ENCODE results near the gene DAAM2. TPM values are rescaled to one million over a fixed set of nuclear protein-coding genes. Genes with fewer than 3 reads are reported as not detected.

The DAAM2 gene
- total and polyA plus RNA-seq, 9 of the 15 experiments (the other 6 are each of a cell fraction or from before 2014, with no cell fraction given) = 0.01 to 0.07 TPM; not detected in 7

DNA sequence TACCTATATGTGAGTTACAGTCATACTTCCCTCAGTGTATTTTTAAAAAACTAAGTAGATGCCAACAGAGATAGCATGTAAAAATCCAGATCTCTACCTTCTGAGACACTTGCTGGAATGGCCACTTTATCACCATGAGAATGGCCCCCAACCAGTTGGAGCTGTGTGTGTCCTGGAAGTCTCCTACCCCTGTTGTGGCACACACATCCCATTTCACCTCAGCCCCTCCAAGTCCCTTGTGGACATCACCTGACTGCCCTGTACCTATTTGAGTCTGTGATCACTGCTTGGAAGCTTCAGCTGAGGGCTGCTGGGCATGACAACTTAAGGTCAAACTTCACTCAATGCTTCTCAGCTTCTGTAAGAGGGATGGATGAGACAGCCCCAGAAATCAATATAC is 118.0 kb downstream of the DAAM2 start (continued):
- TF ChIP-seq, protein P1, sequence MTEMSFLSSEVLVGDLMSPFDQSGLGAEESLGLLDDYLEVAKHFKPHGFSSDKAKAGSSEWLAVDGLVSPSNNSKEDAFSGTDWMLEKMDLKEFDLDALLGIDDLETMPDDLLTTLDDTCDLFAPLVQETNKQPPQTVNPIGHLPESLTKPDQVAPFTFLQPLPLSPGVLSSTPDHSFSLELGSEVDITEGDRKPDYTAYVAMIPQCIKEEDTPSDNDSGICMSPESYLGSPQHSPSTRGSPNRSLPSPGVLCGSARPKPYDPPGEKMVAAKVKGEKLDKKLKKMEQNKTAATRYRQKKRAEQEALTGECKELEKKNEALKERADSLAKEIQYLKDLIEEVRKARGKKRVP (CRISPR knock-in tag; IDR thresholded peaks at IDR 0.05) = no peak

DNA sequence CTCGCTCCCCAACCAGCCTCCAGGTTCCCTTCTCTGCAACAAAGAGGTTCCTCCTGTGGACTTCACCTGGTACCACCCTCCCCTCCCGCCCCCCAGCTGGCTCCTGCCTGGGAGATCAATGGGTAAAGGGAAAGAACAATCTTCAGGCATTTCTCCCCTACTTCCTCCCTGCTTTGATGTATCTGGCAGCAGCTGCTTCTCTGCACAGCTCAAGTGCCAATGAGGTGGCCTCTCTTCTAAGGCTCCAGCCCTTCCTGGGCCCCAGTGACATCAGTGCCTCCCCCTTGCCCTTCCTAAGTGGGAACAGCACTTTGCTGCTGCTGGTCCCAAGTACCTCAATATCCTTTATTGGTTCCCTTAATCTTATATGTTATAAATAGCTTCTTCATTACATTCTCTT is 118.6 kb downstream of the DAAM2 start:
- H3K9me1 ChIP-seq (ENCODE audit: control insufficient read depth, insufficient read depth, low read length) = no peaks in the 10 kb centered on the region
- WGBS (ENCODE audit: insufficient coverage, low coverage, missing lambda C conversion rate) = 6% methylated on average over 2 of the region's 2 CpGs
- H3K36me3 ChIP-seq (ENCODE audit: control insufficient read depth, insufficient read depth, low read length) = no peaks in the 10 kb centered on the region; the same call in 2 of the 3 replicates
- TF ChIP-seq ZNF184 (CRISPR knock-in tag; IDR thresholded peaks at IDR 0.05) (no peak), SMARCC2 (IDR thresholded peaks at IDR 0.05; ENCODE audit: low read depth) (no peak), GATAD2A (IDR thresholded peaks at IDR 0.05) (no peak)
- H3K9ac ChIP-seq (ENCODE audit: insufficient read depth in 1 of 2, low read depth in 2 of 2, low read length in 2 of 2) = no peak overlapping the region
- no peak overlapping the region for H3K4me2 ChIP-seq (ENCODE audit: insufficient read depth, low read length)
- H3K27me3 ChIP-seq (ENCODE audit: control insufficient read depth in 2 of 2, insufficient read depth in 2 of 2, low read length in 2 of 2) = peaks cover 0 to 22% of the 10 kb centered on the region in 2 experiments; a peak in 2 of 5 replicates
- ATAC-seq (no peak), FAIRE-seq (no peak), DNase-seq (ENCODE audit: extremely low read depth in 1 of 4, low spot score in 3 of 4) (no peak)
- in situ Hi-C loops (cut with MboI) = no loop called here
- H3K27ac ChIP-seq (ENCODE audit: extremely low read depth, low read depth, low read length) = no peak overlapping the region
- CTCF ChIA-PET (ENCODE audit: low intra/inter-chr PET ratio) = no interaction called here
- no peaks in the 10 kb centered on the region for H4K20me1 ChIP-seq (replicated peaks; ENCODE audit: control insufficient read depth, insufficient read depth, low read length)
- intact Hi-C loops (cut with micrococcal nuclease) = no loop called here
- peaks cover 0 to 4% of the 10 kb centered on the region in 2 experiments; a peak in 1 of 5 replicates for H3K4me1 ChIP-seq (replicated peaks in 1 of 2; ENCODE audit: control insufficient read depth in 2 of 2, insufficient read depth in 2 of 2, low read length in 2 of 2)
- H3K79me2 ChIP-seq (ENCODE audit: control insufficient read depth, insufficient read depth, low read length) = no peaks in the 10 kb centered on the region
- BruUV-seq (replicated peaks) = no TSS peak
- H3K9me3 ChIP-seq (replicated peaks; ENCODE audit: control insufficient read depth, insufficient read depth, low read depth, low read length) = no peaks in the 10 kb centered on the region
- H2AFZ ChIP-seq (ENCODE audit: low read depth, low read length) = no peak overlapping the region
- no peak overlapping the region for H3K4me3 ChIP-seq
- POLR2A ChIA-PET = interaction anchor here (0.6 to 1.0 kb wide), 4 partner anchors 10 to 215 kb away, joined by 3 read pairs; no protein-coding TSS in a partner anchor
